Measurements from ENCODE around the gene PTPRN2. TPM values are rescaled to one million over a fixed set of nuclear protein-coding genes. Genes with fewer than 3 reads are reported as not detected.

The PTPRN2 gene
- total and polyA plus RNA-seq, 2 of the 13 experiments (the other 11 are each of a cell fraction or from before 2014, with no cell fraction given), result 2.5 to 24.2 TPM

- TF ChIP-seq HNRNPUL1 (IDR thresholded peaks at IDR 0.05; ENCODE audit: low read depth, low read length), result no peak
- TF ChIP-seq SKIL (CRISPR knock-in tag; IDR thresholded peaks at IDR 0.05; ENCODE audit: borderline replicate concordance), result no peak
- no peak for TF ChIP-seq ZNF883 (CRISPR knock-in tag; IDR thresholded peaks at IDR 0.05; ENCODE audit: not compliant biosample characterization)
- TF ChIP-seq ZNF546 (CRISPR knock-in tag; conservative IDR thresholded peaks at IDR 0.05), result no peak
- TF ChIP-seq PITX1 (CRISPR knock-in tag; IDR thresholded peaks at IDR 0.05), result no peak
- TF ChIP-seq CBX5 (CRISPR knock-in tag; IDR thresholded peaks at IDR 0.05; ENCODE audit: borderline replicate concordance), result no peak
- TF ChIP-seq ZSCAN21 (CRISPR knock-in tag; IDR thresholded peaks at IDR 0.05; ENCODE audit: borderline replicate concordance), result no peak
- no peak for TF ChIP-seq CBX2 (IDR thresholded peaks at IDR 0.05; ENCODE audit: low read depth, low read length)
- no peak for TF ChIP-seq CBX2 (CRISPR knock-in tag; IDR thresholded peaks at IDR 0.05; ENCODE audit: low read depth)
- TF ChIP-seq JUN (CRISPR knock-in tag; IDR thresholded peaks at IDR 0.05), result no peak
Measured at GRCh38 chr7:157689269-157690057, 898.2 kb downstream of the PTPRN2 start (continued).
